GM12878 (cell line): ENCODE data around the gene NCKAP5. TPM values are rescaled to one million over a fixed set of nuclear protein-coding genes. Genes with fewer than 3 reads are reported as not detected.

Experiments
- ATAC-seq: fragments of 200-7000 bp; cut with Tn5 transposase; 3 replicates; pipeline ENCODE4 v1.9.1; 2020; ENCODE audit warnings: mild to moderate bottlenecking, moderate library complexity
- BruUV-seq: library from RNA; stranded (reverse); fragments of 400-500 nt; replicated peaks from 2 replicates; lab custom pipeline; 2021; lab: Mats Ljungman, UMichigan
- CTCF ChIA-PET: fragments of 300-600 bp; sonication (Branson Sonifier 250); formaldehyde crosslinking; extraction: SDS; loops from one replicate; lab custom pipeline; 2021; ENCODE audit warnings: inconsistent platforms; lab: Yijun Ruan, JAX
- POLR2A ChIA-PET: fragments of 350-600 bp; formaldehyde crosslinking; extraction: SDS; loops from one replicate; lab custom pipeline; 2021; ENCODE audit warnings: inconsistent platforms; lab: Charles Lee
- RAD21 ChIA-PET: fragments of 300-600 bp; sonication (Branson Sonifier 250); formaldehyde crosslinking; loops from one replicate; lab custom pipeline; 2023; ENCODE audit warnings: antibody characterized with exemption; ENCODE audit not compliant: unreplicated experiment; lab: Charles Lee
- SMC1A ChIA-PET: fragments of 300-600 bp; sonication (Branson Sonifier 250); formaldehyde crosslinking; loops from one replicate; lab custom pipeline; 2023; ENCODE audit not compliant: unreplicated experiment, uncharacterized antibody; lab: Charles Lee
- DNase-seq: peaks from one replicate; pipeline ENCODE4 v3.0.0-alpha.2; 2011; ENCODE audit warnings: low read depth, low spot score
- FAIRE-seq: peaks from 3 replicates; lab custom pipeline; 2011; peaks lifted over from hg19 to GRCh38; lab: Jason Lieb, UNC
- H2AFZ ChIP-seq: 2 replicates; pipeline ENCODE4 v1.6.0; 2011; ENCODE audit warnings: low read depth, low read length, control low read depth; ENCODE audit not compliant: control insufficient read depth
- H3K27ac ChIP-seq: 2 replicates; pipeline ENCODE4 v1.5.1; 2011; ENCODE audit warnings: control low read depth; ENCODE audit not compliant: control insufficient read depth, insufficient read depth
- H3K27me3 ChIP-seq, 2 experiments: replicated peaks in 1 of 2; 2 replicates each; pipeline versions ENCODE4 v1.6.0 to v1.6.1; 2011; ENCODE audit warnings: low read length in 1 of 2; ENCODE audit not compliant: control insufficient read depth in 2 of 2, insufficient read depth in 2 of 2
- H3K36me3 ChIP-seq, 2 experiments: 2 replicates each; pipeline ENCODE4 v1.5.1; 2011; ENCODE audit warnings: low read length in 1 of 2; ENCODE audit not compliant: control insufficient read depth in 2 of 2, insufficient read depth in 2 of 2
- H3K4me1 ChIP-seq: 2 replicates; pipeline ENCODE4 v1.6.1; 2011; ENCODE audit warnings: mild to moderate bottlenecking, low read length, moderate library complexity, mixed read lengths; ENCODE audit not compliant: control insufficient read depth, insufficient read depth
- H3K4me2 ChIP-seq: 2 replicates; pipeline ENCODE4 v1.6.0; 2011; ENCODE audit warnings: control low read depth; ENCODE audit not compliant: control insufficient read depth, insufficient read depth
- H3K4me3 ChIP-seq: fragments of 200-600 bp; sonication (generic); 2 replicates; pipeline ENCODE4 v1.5.1; 2016
- H3K79me2 ChIP-seq: 2 replicates; pipeline ENCODE4 v1.6.0; 2011; ENCODE audit warnings: low read length; ENCODE audit not compliant: control insufficient read depth, insufficient read depth
- H3K9ac ChIP-seq: 2 replicates; pipeline ENCODE4 v1.8.0; 2011; ENCODE audit warnings: low read length, control low read depth, mixed read lengths; ENCODE audit not compliant: control insufficient read depth, insufficient read depth
- H3K9me3 ChIP-seq: replicated peaks from 3 replicates; pipeline ENCODE4 v1.5.1; 2011; ENCODE audit warnings: mild to moderate bottlenecking, low read length; ENCODE audit not compliant: control insufficient read depth, insufficient read depth
- H4K20me1 ChIP-seq: 2 replicates; pipeline ENCODE4 v1.6.0; 2011; ENCODE audit not compliant: control insufficient read depth, insufficient read depth
- BMI1 ChIP-seq: fragments of 450-650 bp; IDR thresholded peaks from 2 replicates; pipeline ENCODE4 v1.6.1; 2016; ENCODE audit warnings: mild to moderate bottlenecking, moderate library complexity, borderline replicate concordance
- CBFB ChIP-seq: IDR thresholded peaks from 2 replicates; pipeline ENCODE4 v1.6.1; 2016; ENCODE audit warnings: antibody characterized with exemption, low read depth
- CHD1 ChIP-seq: IDR thresholded peaks from 2 replicates; pipeline ENCODE4 v1.6.1; 2012; ENCODE audit warnings: low read depth, low read length, improper control_type of control experiment
- MTA2 ChIP-seq: fragments of 450-650 bp; IDR thresholded peaks from 2 replicates; pipeline ENCODE4 v1.6.1; 2016; ENCODE audit warnings: low read depth, mild to moderate bottlenecking, moderate library complexity
- MYC ChIP-seq: IDR thresholded peaks from 2 replicates; pipeline ENCODE4 v1.6.1; 2011; ENCODE audit warnings: mild to moderate bottlenecking, low read length, moderate library complexity, inconsistent platforms; ENCODE audit not compliant: insufficient read depth, insufficient replicate concordance, insufficient read length, severe bottlenecking
- NRF1 ChIP-seq: conservative IDR thresholded peaks from 2 replicates; pipeline ENCODE4 v1.6.1; 2011; ENCODE audit warnings: mild to moderate bottlenecking, low read depth, low read length, improper control_type of control experiment
- RFX5 ChIP-seq: IDR thresholded peaks from 2 replicates; pipeline ENCODE4 v1.6.1; 2011; ENCODE audit warnings: low read depth, low read length, improper control_type of control experiment
- SRF ChIP-seq, 2 experiments: IDR thresholded peaks; 2 replicates each; pipeline ENCODE4 v1.6.1; 2011; ENCODE audit warnings: low read depth in 2 of 2, low read length in 2 of 2, mild to moderate bottlenecking in 1 of 2, moderate library complexity in 1 of 2
- TCF7 ChIP-seq: IDR thresholded peaks from 2 replicates; pipeline ENCODE4 v1.6.1; 2014; ENCODE audit warnings: antibody characterized with exemption, borderline replicate concordance
- WGBS: methylation state at CpG from one replicate; pipeline ENCODE4 v1.1.6; 2016; ENCODE audit warnings: low lambda C conversion rate; ENCODE audit not compliant: insufficient replicate concordance, insufficient coverage; ENCODE audit errors: missing lambda C conversion rate; 5-methylcytosine and 5-hydroxymethylcytosine counted together
- in situ Hi-C: fragments of 300-500 bp; cut with MboI; formaldehyde crosslinking; loops from 9 replicates; pipeline ENCODE4 v1.14.3; 2018; ENCODE audit warnings: mixed read lengths
- intact Hi-C: fragments of 100-400 bp; cut with micrococcal nuclease; formaldehyde crosslinking; loops from one replicate; pipeline ENCODE4 v1.14.2; 2022; ENCODE audit not compliant: unreplicated experiment
- polyA plus RNA-seq, 11 experiments: library from polyadenylated mRNA; depleted of rRNA in 4 of 11; unstranded in 6 of 11; stranded (reverse) in 5 of 11; fragments of >200 nt; fragmentation: Nextera tagmentation in 4 of 11; fragmentation: Illumina TruSeq in 1 of 11; extraction: Ambion mirVana in 4 of 11; extraction: Trizol in 1 of 11; gene quantifications; 1 replicate in 1 of 11; 2 replicates in 10 of 11; pipeline versions ENCODE4 v1.2.1 to v1.2.3, GENCODE V29; 2011 to 2016; ENCODE audit warnings: inconsistent platforms in 2 of 11, missing spikeins in 2 of 11, low read depth in 1 of 11
- total RNA-seq, 4 experiments: library from RNA; depleted of rRNA in 3 of 4; stranded (reverse); fragments of >200 nt in 3 of 4; fragmentation: Illumina TruSeq in 1 of 4; extraction: Trizol in 1 of 4; gene quantifications; 2 replicates each; pipeline versions ENCODE4 v1.2.1 to v1.2.3, GENCODE V29; 2013 to 2021
- TF ChIP-seq, protein P1 (sequence below): IDR thresholded peaks from 2 replicates; pipeline ENCODE4 v1.6.1; 2011; ENCODE audit warnings: borderline replicate concordance, low read depth, mild to moderate bottlenecking, moderate library complexity, low read length; ENCODE audit not compliant: insufficient read depth, poor library complexity, severe bottlenecking
- TF ChIP-seq, protein P2 (sequence below): fragments of 450-650 bp; IDR thresholded peaks from 2 replicates; pipeline ENCODE4 v1.6.1; 2018; ENCODE audit warnings: mild to moderate bottlenecking, low read depth, moderate library complexity; ENCODE audit not compliant: partially characterized antibody

Gene NCKAP5
- total and polyA plus RNA-seq, 10 of the 15 experiments (the other 5 are each of a cell fraction or from before 2014, with no cell fraction given) = 0.06 to 0.44 (median 0.16) TPM

DNA sequence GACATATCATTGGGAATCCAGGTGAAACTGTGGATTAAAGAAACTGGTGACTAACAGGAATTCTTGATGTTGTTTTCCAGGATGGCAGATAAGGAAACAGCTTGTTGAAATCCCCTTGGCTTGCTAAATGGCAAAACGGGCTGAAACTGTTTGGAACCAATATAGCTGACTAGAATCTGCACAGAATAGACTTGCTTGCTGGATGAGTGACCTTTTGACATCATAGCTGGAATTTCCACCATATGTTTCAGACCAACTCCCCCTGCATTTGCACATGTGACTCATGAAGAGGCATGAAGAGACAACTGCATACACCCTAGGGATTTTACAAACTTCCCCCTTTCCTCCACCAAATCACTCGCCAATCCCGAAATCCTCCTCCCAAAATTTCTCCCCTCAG lies 810.6 kb downstream of the NCKAP5 start:
- H3K27me3 ChIP-seq = no peaks in the 10 kb centered on the region
- SMC1A ChIA-PET = interaction anchor here (0.8 to 2.6 kb wide), 11 partner anchors 9 to 272 kb away, joined by 3 to 19 read pairs (median 3); no protein-coding TSS in a partner anchor
- FAIRE-seq = no peak
- no peaks in the 10 kb centered on the region for H3K4me1 ChIP-seq
- H3K27ac ChIP-seq = no peak overlapping the region
- BruUV-seq = no TSS peak
- POLR2A ChIA-PET = interaction anchor here (0.9 kb wide), 1 partner anchor 15 kb away, joined by 4 read pairs; no protein-coding TSS in a partner anchor
- CTCF ChIA-PET = interaction anchor here (1.8 to 2.0 kb wide), 2 partner anchors 10 to 14 kb away, joined by 5 to 7 read pairs; no protein-coding TSS in a partner anchor
- H3K36me3 ChIP-seq = no peaks in the 10 kb centered on the region
- no peak overlapping the region for H3K4me3 ChIP-seq
- no peaks in the 10 kb centered on the region for H3K9me3 ChIP-seq
- H4K20me1 ChIP-seq = no peaks in the 10 kb centered on the region
- no peak overlapping the region for H3K4me2 ChIP-seq
- no peak overlapping the region for H2AFZ ChIP-seq
- in situ Hi-C loops = no loop called here
- no peaks in the 10 kb centered on the region for H3K79me2 ChIP-seq
- peak; percentile 45 for ATAC-seq
- intact Hi-C loops = no loop called here
- H3K9ac ChIP-seq = no peak overlapping the region
- TF ChIP-seq CBFB = no peak
- TF ChIP-seq, protein P1, sequence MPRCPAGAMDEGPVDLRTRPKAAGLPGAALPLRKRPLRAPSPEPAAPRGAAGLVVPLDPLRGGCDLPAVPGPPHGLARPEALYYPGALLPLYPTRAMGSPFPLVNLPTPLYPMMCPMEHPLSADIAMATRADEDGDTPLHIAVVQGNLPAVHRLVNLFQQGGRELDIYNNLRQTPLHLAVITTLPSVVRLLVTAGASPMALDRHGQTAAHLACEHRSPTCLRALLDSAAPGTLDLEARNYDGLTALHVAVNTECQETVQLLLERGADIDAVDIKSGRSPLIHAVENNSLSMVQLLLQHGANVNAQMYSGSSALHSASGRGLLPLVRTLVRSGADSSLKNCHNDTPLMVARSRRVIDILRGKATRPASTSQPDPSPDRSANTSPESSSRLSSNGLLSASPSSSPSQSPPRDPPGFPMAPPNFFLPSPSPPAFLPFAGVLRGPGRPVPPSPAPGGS = peak; percentile 59
- DNase-seq = no peak
- RAD21 ChIA-PET = interaction anchor here (1.3 to 2.0 kb wide), 3 partner anchors 10 to 256 kb away, joined by 3 to 9 read pairs (median 3); no protein-coding TSS in a partner anchor
- WGBS = 0% methylated on average over 3 of the region's 3 CpGs

DNA sequence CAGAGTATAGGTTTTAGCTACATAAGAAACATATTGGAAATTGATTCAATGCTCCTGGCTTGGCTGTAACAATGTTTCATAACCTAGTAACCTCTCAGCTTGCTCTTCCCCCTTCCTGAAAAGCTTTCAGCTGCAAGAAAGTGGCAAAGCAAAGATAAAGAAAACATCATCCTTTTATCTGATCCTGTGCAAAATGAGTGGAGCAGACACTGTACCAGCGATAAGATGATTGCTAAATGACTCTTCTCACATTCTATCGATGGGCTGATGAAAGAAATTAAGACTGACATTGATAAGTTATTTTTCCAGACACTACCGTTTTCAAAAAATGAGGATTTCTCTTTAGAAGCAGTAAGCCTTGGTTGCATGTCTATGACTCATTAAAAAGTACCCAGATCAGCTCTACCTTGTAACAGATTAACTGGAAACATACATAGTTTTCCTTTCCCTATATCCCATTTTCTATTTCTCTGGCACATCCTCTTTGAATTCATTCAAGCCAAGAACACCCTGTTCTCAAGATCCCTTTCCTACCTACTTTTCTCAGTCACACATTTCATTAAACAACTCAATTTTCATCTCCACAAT lies 811.2 kb downstream of the NCKAP5 start:
- FAIRE-seq (peak; percentile 49), DNase-seq (no peak), ATAC-seq (peak; percentile 20; the same call in 1 of the 3 replicates)
- H3K27me3 ChIP-seq = no peaks in the 10 kb centered on the region
- no peaks in the 10 kb centered on the region for H4K20me1 ChIP-seq
- 2% methylated on average over 3 of the region's 3 CpGs for WGBS
- ChIA-PET POLR2A (interaction anchor here (0.9 kb wide), 1 partner anchor 15 kb away, joined by 4 read pairs; no protein-coding TSS in a partner anchor), CTCF (interaction anchor here (1.8 to 2.0 kb wide), 2 partner anchors 9 to 14 kb away, joined by 5 to 7 read pairs; no protein-coding TSS in a partner anchor), SMC1A (interaction anchor here (1.1 to 2.6 kb wide), 9 partner anchors 9 to 272 kb away, joined by 3 to 19 read pairs (median 3); no protein-coding TSS in a partner anchor), RAD21 (interaction anchor here (0.8 to 2.0 kb wide), 5 partner anchors 9 to 256 kb away, joined by 3 to 9 read pairs (median 3); no protein-coding TSS in a partner anchor)
- H3K9me3 ChIP-seq = no peaks in the 10 kb centered on the region
- no peak overlapping the region for H3K27ac ChIP-seq
- no peaks in the 10 kb centered on the region for H3K79me2 ChIP-seq
- H3K4me3 ChIP-seq = no peak overlapping the region
- H3K36me3 ChIP-seq = no peaks in the 10 kb centered on the region
- H3K4me1 ChIP-seq = no peaks in the 10 kb centered on the region
- no peak overlapping the region for H2AFZ ChIP-seq
- intact Hi-C loops (no loop called here), in situ Hi-C loops (no loop called here)
- H3K4me2 ChIP-seq = no peak overlapping the region
- BruUV-seq = no TSS peak
- H3K9ac ChIP-seq = no peak overlapping the region
- TF ChIP-seq MYC (no peak), BMI1 (no peak), SRF (IDR thresholded peaks at IDR 0.05; ENCODE audit: low read depth in 2 of 2, low read length in 2 of 2) (no peak), RFX5 (no peak), MTA2 (no peak), TCF7 (no peak), NRF1 (no peak), CHD1 (no peak)
- TF ChIP-seq, protein P2, sequence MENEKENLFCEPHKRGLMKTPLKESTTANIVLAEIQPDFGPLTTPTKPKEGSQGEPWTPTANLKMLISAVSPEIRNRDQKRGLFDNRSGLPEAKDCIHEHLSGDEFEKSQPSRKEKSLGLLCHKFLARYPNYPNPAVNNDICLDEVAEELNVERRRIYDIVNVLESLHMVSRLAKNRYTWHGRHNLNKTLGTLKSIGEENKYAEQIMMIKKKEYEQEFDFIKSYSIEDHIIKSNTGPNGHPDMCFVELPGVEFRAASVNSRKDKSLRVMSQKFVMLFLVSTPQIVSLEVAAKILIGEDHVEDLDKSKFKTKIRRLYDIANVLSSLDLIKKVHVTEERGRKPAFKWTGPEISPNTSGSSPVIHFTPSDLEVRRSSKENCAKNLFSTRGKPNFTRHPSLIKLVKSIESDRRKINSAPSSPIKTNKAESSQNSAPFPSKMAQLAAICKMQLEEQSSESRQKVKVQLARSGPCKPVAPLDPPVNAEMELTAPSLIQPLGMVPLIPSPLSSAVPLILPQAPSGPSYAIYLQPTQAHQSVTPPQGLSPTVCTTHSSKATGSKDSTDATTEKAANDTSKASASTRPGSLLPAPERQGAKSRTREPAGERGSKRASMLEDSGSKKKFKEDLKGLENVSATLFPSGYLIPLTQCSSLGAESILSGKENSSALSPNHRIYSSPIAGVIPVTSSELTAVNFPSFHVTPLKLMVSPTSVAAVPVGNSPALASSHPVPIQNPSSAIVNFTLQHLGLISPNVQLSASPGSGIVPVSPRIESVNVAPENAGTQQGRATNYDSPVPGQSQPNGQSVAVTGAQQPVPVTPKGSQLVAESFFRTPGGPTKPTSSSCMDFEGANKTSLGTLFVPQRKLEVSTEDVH = no peak
